Activated T-helper 1 cell treated with anti-CD3 and anti-CD28 coated beads, Interleukin-2, amount 50 U/mL, for 16 hours (primary cell): ENCODE data around the gene GRB14.
"Not testable (repeated sequence)": the region's sequence is repeated elsewhere in the genome, so short reads cannot be mapped to it uniquely, and the experiment has no call there.

Source experiments
- DNase-seq, 2 donors: peaks; one replicate each; pipeline ENCODE4 v3.0.0-alpha.2; 2020; ENCODE audit warnings: low read depth in 1 of 2, low spot score in 1 of 2

The GRB14 gene

DNA sequence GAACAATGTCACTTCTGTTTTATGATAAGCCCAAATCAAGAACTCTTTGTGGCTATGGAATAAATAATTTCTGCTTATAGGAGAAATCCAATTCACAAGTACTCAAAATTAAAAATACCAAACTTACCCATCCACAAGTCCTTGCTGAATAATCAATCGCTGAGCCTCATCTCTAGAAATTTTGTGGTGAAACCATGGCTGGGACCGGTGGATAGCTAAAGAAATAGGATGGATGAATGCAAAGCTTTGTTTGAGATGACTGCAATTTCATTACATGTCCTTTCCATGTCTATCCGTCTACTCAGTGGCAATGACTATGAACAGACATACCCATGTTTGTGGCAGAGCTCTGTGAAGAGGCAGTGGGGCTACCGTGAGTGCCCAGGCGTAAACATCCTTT is 124.4 kb downstream of the GRB14 start:
- DNase-seq: no peak

DNA sequence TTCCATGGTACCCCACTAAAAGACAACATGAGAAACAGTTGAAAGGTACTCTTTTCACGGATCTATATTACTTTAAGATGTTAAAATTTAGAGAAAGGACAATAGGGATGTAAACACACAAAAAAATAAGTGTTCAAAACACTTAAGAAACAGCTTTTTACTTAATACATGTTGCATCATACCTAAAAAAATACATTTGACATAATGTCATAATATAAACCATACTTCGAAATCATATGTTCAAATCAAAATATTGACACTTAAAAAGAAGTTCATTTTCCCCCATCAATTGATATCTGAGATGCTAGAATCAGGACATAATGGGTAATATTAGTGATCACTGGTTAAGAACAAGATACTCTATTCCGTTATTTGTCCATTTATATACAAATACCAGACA is 124.9 kb downstream of the GRB14 start:
- DNase-seq: no peak

DNA sequence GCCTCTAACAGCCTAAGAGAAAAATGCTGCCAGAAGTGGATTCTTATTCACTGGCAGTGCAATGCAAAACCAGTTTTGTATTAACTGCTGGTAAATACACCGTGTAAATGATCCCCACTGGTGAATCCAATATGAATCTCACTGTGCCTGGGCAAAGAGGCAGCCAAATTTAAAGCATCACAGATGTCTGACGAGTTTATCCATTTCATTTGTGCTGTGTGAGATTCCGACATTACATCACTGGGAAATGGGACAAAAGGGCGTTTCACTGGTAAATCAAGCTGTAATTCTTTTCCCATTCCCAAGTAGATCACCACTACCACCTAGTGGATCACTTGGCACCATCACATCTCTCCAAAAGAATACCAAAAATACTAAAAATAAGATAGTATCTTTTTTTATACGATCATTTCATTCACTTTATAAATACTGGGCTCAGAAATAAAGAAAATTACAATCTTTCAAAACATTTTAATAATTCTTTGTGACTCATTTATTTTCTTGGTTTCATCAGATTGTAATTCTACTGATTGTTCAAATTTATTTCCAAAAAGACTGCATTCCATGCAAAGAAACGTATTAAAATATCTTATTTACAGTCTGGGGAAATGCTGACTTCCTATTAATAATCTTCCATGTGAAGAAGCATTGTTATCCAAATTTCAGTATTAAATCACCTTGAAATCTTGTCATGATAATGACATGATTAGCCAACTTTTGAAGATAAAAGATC is 125.6 kb downstream of the GRB14 start:
- no peak for DNase-seq

DNA sequence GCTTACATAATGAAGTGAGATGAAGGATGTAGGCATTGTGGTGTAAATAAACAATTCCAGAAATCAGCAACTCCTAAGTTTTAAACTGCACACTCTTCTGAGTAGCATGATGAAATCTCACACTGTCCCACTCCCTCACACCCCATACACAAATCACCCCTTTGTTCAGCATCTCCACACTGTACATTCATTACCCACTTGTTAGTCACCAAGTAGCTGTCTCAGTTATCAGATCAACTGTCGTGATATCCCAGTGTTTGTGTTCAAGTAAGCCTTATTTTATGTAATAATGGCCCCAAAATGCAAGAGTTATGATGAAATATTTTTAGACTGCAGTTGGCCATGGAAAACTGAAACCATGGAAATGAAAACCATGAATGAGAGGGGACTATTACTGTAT is 135.7 kb downstream of the GRB14 start:
- no peak for DNase-seq

DNA sequence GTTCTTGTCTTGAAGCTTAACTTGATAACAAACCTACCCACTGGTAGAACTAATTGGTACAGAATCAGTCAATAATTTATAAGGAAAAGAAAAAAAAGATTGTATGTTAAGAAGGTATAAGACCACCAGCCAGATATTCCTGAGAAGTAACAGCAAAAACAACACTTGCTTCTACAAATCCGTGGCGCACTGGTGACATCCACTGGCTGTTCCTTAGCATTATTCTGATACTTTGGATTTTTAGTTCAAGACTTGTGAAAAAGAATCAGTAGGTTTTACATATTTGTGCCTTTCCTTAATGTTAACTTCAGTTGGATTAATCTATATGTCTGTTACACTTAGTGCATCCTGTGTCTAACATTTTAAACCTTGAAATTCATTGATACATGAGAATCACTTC is 141.8 kb downstream of the GRB14 start:
- DNase-seq: no peak

DNA sequence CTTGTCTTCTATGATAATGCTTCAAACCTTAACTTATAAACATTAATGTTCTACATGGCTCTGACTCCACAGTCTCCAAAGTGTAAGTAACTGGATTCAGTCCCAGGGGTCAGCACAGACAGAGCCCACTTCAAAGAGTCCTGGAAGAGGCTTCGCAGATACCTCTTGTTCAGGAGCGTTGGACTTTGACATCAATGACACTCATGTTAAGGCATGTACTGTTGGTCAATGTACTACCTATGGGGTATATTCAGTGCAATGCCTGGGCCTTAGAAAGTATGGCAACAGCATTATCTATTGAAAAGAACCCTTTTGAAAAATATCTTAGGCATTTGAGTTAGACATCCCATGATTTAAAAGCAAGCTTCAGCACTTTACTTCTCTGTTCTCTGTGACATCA is 143.1 kb downstream of the GRB14 start:
- DNase-seq: no peak

DNA sequence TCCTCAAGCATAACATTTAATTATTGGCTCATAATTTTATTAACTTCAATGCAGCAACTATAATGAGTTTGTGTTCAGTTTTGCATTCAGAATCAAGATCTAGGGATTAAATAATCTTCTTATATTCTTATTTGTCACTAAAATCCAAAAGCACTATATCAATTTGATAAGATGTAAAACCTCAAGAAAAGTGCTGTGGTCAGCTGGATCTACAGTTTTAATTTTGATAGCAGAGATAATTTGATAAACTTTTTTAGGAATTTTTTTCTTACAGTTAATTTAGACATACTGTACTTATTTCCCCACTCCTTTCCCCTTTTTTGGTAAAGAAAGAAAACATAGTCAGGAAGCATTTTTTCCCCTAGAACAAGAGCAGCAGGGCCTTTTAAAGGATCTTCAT is 146.4 kb downstream of the GRB14 start:
- no peak for DNase-seq

DNA sequence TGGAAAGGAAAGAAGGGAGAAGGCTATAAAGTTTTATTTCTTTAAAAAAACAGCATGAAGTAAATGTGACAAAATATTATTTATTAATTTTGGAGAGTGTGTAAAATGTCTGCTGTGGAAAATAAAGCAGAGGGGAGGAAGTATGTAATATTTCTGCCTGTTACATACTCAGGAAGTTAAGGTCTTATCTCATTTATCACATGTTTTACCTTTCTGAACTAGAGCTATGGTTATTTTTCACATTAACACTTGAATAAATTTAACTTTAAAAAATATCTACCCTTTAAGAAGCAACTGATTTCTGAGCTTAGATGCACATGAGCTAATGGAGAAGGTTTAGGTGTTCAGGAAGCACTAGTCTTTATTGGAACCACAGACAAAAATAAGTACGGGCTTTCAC is 148.3 kb downstream of the GRB14 start:
- DNase-seq: no peak

DNA sequence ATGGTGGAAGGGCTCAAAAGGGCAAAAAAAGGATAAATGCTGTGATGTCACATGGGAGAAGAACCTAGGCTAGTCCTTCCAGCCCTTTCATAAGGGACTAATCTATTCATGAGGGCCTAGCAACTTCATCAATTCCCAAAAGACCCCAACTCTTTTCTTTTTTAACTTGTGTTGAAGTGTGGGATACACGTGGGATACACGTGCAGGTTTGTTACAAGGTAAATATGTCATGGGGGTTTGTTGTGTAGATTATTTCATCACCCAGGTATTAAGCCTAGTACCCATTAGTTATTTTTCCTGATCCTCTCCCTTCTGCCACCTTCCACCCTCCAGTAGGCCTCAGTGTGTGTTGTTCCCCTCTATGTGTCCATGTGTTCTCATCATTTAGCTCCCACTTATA is 156.2 kb downstream of the GRB14 start:
- not testable (repeated sequence) for DNase-seq

DNA sequence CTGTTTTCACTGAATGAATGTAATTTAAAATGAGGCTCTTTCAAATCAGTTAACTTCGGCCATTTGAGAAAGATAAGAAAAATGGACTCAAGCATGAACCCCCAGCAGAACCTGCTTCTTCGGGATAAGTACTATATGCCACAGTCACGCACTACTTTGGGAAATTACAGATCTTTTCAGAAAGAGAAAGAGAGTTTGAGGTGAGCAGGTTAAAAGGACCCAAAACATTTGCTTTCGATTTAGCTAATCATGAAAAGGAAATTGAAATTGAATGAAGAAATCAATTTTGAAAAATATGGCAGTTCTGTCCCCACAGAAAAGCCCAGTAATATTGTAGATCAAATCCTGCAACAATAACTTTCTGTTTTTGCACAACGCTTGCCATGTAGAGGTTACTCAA is 156.9 kb downstream of the GRB14 start:
- DNase-seq: no peak

DNA sequence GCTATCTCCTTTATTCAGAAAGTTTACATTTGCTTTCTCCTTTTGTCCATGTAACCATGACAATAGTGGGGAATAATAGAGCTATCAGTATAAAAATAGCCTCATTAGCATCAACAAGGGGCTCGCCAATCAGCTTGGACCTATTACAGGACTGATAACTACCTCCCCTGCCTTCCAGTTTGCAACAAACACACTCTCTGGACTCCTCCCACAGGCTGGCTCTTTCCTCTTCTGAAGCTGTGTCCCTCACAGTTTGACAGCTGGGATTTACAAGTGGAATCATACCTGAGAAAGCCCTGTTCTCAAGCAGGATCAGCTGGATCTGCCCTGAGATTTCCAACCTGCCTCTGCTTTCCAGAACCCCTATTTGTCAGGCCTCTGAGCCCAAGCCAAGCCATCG is 162.5 kb downstream of the GRB14 start:
- DNase-seq: no peak

DNA sequence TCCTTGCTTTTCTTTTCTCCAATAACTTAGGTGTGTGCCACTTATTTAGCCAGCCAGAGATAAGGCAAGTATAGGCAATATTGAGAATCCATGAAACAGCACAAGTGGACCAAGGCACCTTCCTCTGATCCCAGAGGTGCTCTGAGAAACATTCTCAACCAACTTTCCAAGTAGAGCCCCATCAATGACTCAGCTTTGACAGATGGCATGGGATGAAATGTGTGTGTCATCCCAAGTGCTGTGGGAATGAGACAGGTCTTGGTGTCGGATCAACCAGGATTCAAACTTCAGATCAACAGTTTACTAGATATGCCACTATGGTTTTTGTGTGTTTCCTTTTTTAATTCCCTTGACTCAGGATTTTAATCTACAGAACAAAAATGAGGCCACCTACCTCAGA is 164.0 kb downstream of the GRB14 start:
- no peak for DNase-seq

DNA sequence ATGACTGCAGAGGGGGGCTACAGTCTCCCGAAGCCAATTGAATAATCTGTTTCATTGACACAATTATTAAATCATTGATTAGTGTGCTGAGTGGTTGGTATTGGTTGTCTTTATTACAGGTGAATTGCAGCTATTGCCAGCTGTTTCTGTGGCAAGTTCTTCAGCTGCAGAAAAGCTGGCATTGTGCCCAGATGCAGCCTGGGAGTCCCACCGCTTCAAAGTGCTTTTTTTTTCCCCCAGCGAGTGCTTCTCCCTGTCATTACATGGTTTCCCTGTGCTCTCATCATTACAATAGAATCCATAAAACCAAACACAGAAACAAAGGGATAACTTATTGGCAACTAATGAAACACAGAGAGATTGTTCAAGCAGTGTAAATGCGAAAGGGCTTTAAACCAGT is 164.7 kb downstream of the GRB14 start:
- DNase-seq: no peak

DNA sequence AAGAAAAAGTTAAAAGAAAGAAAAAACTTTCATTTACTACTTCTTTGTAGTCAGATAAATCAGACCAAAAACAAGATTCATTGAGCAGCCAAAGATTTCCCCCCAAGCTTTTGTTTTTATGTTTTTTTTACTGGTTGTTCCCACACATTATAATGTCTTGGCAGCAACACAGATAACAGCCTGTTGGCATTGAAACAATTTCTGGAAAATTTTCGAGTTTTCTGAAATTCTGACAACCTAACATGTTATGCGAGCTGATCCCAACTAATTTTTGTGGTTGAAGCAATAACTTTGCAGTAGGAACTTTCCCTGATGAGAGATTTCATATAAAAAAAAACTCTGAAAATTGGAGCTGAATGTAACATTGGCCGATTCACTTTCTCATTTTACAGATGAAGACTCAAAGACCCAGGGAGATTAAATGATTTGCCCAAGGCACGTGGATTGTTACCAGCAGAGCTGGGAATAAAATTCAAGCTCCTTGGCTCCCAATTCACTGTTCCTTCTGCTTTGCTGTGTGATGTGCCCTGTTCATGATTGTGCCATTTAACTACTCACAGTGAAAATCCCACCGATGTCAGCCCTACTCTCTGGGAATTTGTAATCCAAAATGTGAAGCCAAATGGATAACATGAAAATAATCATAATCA is 167.5 kb downstream of the GRB14 start:
- DNase-seq: no peak

DNA sequence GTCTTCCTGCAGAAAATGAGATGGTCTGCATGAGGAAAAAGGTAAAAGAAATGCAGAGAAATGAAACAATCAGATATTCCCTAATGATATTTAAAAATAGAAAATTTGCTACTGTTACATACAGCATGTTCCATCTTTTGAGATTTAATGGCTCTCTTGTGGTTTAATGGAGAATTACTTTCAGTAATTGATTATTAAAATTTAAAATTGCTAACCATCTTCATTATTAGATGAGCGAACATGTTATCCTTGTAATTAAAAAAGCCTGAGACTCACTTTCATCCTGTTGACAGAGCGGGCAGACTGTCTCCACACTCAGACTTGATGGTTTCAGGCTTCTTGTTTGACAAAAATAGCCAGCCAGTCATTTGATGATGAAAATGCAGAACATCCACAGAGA is 171.0 kb downstream of the GRB14 start:
- no peak for DNase-seq

DNA sequence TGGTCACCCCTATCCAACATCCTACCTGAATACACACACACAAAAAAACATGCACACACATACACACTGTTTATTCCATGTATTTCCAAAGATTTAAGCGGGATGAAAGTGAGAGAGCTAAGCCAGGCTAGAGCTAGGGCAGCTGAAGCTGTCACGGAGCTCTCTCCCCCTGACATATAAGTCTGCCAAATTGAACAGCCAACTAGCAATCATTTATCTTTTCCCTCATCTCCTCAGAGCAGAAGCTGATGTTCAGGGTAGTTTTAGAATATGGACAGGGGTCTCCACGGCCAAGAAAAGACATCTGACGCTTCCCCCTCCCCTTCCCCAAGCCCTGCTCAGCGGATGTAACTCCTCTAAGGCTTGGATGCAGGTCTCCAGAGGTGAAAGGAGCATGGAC is 171.6 kb downstream of the GRB14 start:
- no peak for DNase-seq

DNA sequence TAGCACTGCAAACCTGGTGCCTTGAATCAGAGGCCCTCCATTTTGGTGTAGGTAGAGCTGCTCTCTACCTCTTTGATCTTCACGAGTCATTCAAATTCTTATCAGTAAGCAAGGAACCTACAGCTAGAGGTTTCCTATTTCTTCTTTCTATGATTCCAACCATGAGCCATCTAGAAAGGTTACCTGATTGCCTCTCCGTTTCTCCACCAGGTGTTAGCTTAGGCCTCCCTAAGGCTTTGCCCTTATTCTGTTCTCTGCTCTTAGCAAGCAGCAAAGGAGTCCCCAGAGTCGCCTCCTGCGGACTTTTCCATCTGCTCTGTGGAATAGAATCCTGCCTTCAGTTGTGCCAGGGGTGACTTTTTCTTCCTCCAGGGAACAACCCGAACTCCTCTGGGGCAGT is 173.6 kb downstream of the GRB14 start:
- no peak for DNase-seq
